GM23338 (cell line): ENCODE data around the gene SND1. TPM values are rescaled to one million over a fixed set of nuclear protein-coding genes. Genes with fewer than 3 reads are reported as not detected.

ENCODE experiments used
- ATAC-seq: fragments of 200-7000 bp; cut with Tn5 transposase; 3 replicates; pipeline ENCODE4 v1.9.1; 2020
- DNase-seq: peaks from one replicate; pipeline ENCODE4 v3.0.0-alpha.2; 2015; ENCODE audit warnings: low spot score
- H2AFZ ChIP-seq: fragments of 200-600 bp; sonication (generic); 2 replicates; pipeline ENCODE4 v1.8.0; 2016; ENCODE audit warnings: antibody characterized with exemption, mild to moderate bottlenecking, moderate library complexity
- H3F3A ChIP-seq: fragments of 200-600 bp; sonication (generic); replicated peaks from 2 replicates; pipeline ENCODE4 v1.8.0; 2017; ENCODE audit warnings: antibody characterized with exemption, mixed run types, low read depth
- H3K27ac ChIP-seq: fragments of 200-600 bp; sonication (generic); 2 replicates; pipeline ENCODE4 v1.6.1; 2016; ENCODE audit warnings: low read depth
- H3K27me3 ChIP-seq: fragments of 200-600 bp; sonication (generic); 2 replicates; pipeline ENCODE4 v1.8.0; 2016; ENCODE audit warnings: mild to moderate bottlenecking, mixed run types, moderate library complexity; ENCODE audit not compliant: insufficient read depth
- H3K36me3 ChIP-seq: fragments of 200-600 bp; sonication (generic); 2 replicates; pipeline ENCODE4 v1.8.0; 2016; ENCODE audit warnings: mild to moderate bottlenecking; ENCODE audit not compliant: insufficient read depth
- H3K4me1 ChIP-seq: fragments of 200-600 bp; sonication (generic); 2 replicates; pipeline ENCODE4 v1.8.0; 2016; ENCODE audit warnings: mild to moderate bottlenecking, moderate library complexity; ENCODE audit not compliant: insufficient read depth
- H3K4me2 ChIP-seq: fragments of 200-600 bp; sonication (generic); 2 replicates; pipeline ENCODE4 v1.7.1; 2017; ENCODE audit warnings: mixed run types
- H3K4me3 ChIP-seq: fragments of 200-600 bp; sonication (generic); 2 replicates; pipeline ENCODE4 v1.6.1; 2016; ENCODE audit warnings: mixed run types
- H3K79me2 ChIP-seq: fragments of 200-600 bp; sonication (generic); replicated peaks from 2 replicates; pipeline ENCODE4 v1.8.0; 2017; ENCODE audit warnings: mild to moderate bottlenecking; ENCODE audit not compliant: insufficient read depth
- H3K9me2 ChIP-seq: fragments of 200-600 bp; sonication (generic); 2 replicates; pipeline ENCODE4 v1.8.0; 2017; ENCODE audit not compliant: insufficient read depth
- H4K20me1 ChIP-seq: fragments of 200-600 bp; sonication (generic); replicated peaks from 2 replicates; pipeline ENCODE4 v1.8.0; 2017; ENCODE audit warnings: mild to moderate bottlenecking; ENCODE audit not compliant: insufficient read depth
- H3K27ac Mint-ChIP-seq: 2 replicates; pipeline ENCODE4 v1.8.0; 2020; ENCODE audit warnings: inconsistent platforms, mild to moderate bottlenecking, moderate library complexity, mixed read lengths
- H3K27me3 Mint-ChIP-seq: 3 replicates; pipeline ENCODE4 v1.8.0; 2022; ENCODE audit warnings: low read depth, mild to moderate bottlenecking, moderate library complexity, mixed read lengths, inconsistent platforms; ENCODE audit not compliant: insufficient read depth, poor library complexity
- H3K36me3 Mint-ChIP-seq: 3 replicates; pipeline ENCODE4 v1.8.0; 2021; ENCODE audit warnings: low read depth, mild to moderate bottlenecking, inconsistent platforms, moderate library complexity, mixed read lengths
- H3K4me1 Mint-ChIP-seq: 3 replicates; pipeline ENCODE4 v1.8.0; 2020; ENCODE audit warnings: mild to moderate bottlenecking, inconsistent platforms, mixed read lengths
- H3K4me3 Mint-ChIP-seq: 3 replicates; pipeline ENCODE4 v1.8.0; 2021; ENCODE audit warnings: moderate library complexity, mild to moderate bottlenecking, inconsistent platforms, mixed read lengths
- H3K9me3 Mint-ChIP-seq: 3 replicates; pipeline ENCODE4 v1.8.0; 2020; ENCODE audit warnings: moderate library complexity, mild to moderate bottlenecking, inconsistent platforms, mixed read lengths
- CREB1 ChIP-seq: fragments of 250-450 bp; sonication (Bioruptor Pico); IDR thresholded peaks from 2 replicates; pipeline ENCODE4 v1.5.0; 2020; ENCODE audit warnings: low read depth, mild to moderate bottlenecking, moderate library complexity
- NANOG ChIP-seq: IDR thresholded peaks from 2 replicates; pipeline ENCODE4 v1.6.1; 2016; ENCODE audit warnings: antibody characterized with exemption, borderline replicate concordance
- POLR2AphosphoS5 ChIP-seq: IDR thresholded peaks from 2 replicates; pipeline ENCODE4 v1.6.1; 2016; ENCODE audit warnings: antibody characterized with exemption, low read depth
- STAT1 ChIP-seq: IDR thresholded peaks from one replicate; pipeline ENCODE4 v1.6.1; 2016; ENCODE audit warnings: antibody characterized with exemption; ENCODE audit not compliant: unreplicated experiment
- ZNF114 ChIP-seq: fragments of 250-450 bp; sonication (Bioruptor Pico); IDR thresholded peaks from 2 replicates; pipeline ENCODE4 v1.5.0; 2020; ENCODE audit warnings: mild to moderate bottlenecking, moderate library complexity
- ZNF331 ChIP-seq: fragments of 250-450 bp; sonication (Bioruptor Pico); IDR thresholded peaks from 2 replicates; pipeline ENCODE4 v1.5.0; 2020; ENCODE audit warnings: low read depth, mild to moderate bottlenecking, moderate library complexity
- ZNF462 ChIP-seq: fragments of 250-450 bp; sonication (Bioruptor Pico); IDR thresholded peaks from 2 replicates; pipeline ENCODE4 v1.5.0; 2020; ENCODE audit warnings: mild to moderate bottlenecking, moderate library complexity
- polyA plus RNA-seq: library from polyadenylated mRNA; unstranded; fragments of >200 nt; fragmentation: Nextera tagmentation; extraction: Ambion mirVana; gene quantifications from 2 replicates; pipeline ENCODE4 v1.2.1, GENCODE V29; 2016
- total RNA-seq: library from RNA; depleted of rRNA; stranded (reverse); fragments of >200 nt; shearing (Covaris generic); gene quantifications from 2 replicates; pipeline ENCODE4 v1.2.3, GENCODE V29; 2014
- TF ChIP-seq, protein P1 (sequence below): IDR thresholded peaks from 2 replicates; pipeline ENCODE4 v1.6.1; 2016; ENCODE audit warnings: antibody characterized with exemption

The SND1 gene
- total and polyA plus RNA-seq, 2 experiments from 2014 or later, result 107 to 254 TPM

DNA sequence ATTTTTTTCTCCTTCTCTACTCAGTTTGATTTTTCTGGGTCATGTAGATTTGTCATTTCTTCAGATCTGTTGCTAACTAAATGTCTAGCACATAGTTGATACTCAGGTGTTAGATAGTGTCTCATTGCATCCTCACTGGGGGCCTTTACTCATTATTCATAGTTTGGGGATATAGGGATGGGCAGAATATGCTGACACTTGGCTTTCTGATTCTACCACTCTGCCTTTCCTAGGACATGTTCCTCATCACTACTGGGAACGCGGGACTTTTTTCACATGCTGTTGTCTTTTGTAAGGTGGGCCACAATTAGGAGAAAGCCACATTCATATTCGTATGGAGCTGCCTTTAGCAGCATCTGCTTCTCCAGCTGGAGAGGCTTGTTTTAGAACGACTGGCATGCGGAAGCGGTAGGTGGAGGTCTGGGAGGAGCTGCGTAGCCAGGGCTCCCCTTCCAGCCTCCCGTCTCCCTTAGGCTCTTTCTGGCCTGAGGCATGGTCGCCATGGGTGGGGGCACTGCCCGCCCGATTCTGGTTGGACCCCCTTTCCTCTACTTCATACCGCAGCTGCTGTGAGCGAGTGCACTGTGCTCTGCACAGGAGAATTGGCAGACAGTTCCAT, 78.8 kb downstream of the SND1 start (continued):
- no peak; the same call in 1 of the 2 replicates for TF ChIP-seq ZNF462

DNA sequence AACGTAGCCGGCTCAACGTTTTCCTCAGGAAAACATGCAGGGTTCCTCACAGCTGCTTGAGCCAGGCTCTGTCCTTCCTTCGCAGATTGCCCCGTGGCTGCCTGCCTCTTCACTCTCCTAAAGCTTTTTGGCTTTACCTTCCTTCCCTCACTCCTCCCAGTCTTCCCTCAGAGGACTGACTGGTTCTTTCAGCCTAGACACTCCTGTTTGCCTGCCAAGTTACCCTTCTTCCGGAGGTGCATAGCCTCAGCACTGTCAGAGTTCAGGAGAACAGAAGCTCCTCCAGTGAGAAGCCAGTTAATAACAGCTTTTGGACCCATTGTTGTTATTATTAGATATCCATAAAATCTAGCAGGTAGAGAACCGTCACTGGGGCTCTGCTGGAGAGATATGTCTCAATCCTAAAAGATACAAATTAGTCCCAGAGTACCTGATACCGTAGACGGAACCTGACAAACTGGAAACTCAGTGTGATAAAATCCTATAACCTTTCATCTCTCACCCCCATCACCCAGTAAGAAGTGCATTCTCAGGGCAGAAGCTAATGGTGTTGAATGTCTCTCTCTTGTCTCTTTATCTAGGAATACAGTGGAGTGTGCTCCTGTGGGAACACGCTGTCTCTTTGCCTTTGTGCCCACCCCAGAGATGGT, 79.6 kb downstream of the SND1 start:
- H3K36me3 Mint-ChIP-seq, result peaks cover 49% of the 10 kb centered on the region
- Histone ChIP-seq H3K4me3 (no peak overlapping the region), H3K9me2 (no peaks in the 10 kb centered on the region), H3K27ac (peak overlapping the region; percentile 60; the same call in 1 of the 2 replicates), H4K20me1 (peaks cover 84% of the 10 kb centered on the region), H3K4me2 (peak overlapping the region; percentile 70), H3K4me1 (peaks cover 36% of the 10 kb centered on the region), H3K27me3 (no peaks in the 10 kb centered on the region), H2AFZ (no peak overlapping the region), H3K36me3 (peaks cover 11% of the 10 kb centered on the region), H3F3A (no peaks in the 10 kb centered on the region), H3K79me2 (peaks cover 97% of the 10 kb centered on the region)
- peak overlapping the region; percentile 84 for H3K27ac Mint-ChIP-seq
- no peak for DNase-seq
- peaks cover 38% of the 10 kb centered on the region for H3K4me1 Mint-ChIP-seq
- ATAC-seq, result no peak
- H3K27me3 Mint-ChIP-seq, result peaks cover 1% of the 10 kb centered on the region
- no peak for TF ChIP-seq ZNF114 (CRISPR knock-in tag)
- H3K9me3 Mint-ChIP-seq, result no peaks in the 10 kb centered on the region
- H3K4me3 Mint-ChIP-seq, result no peak overlapping the region; the same call in 2 of the 3 replicates

DNA sequence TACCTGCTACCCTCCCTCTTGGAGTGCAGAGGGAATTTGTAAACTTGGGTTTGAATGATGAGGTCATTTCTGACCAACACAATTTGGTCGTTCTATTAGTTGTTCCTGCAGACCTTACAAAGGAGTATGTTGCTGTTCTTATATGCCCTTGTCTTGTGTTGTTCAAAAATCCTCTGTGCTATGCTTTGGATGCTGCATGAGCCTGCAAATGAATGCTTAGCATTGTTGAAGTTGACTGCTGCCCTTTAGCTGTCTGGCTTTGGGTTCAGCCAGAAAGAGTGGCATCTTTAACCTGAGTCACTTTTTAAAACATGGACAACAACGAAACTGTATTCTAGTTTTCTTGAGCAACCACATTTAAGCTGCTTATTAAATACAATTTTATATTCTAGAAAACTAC, 80.3 kb downstream of the SND1 start:
- Histone ChIP-seq H3K4me2 (no peak overlapping the region), H3K4me3 (no peak overlapping the region), H3K4me1 (peaks cover 28% of the 10 kb centered on the region), H4K20me1 (peaks cover 82% of the 10 kb centered on the region), H3K36me3 (peaks cover 11% of the 10 kb centered on the region), H3F3A (no peaks in the 10 kb centered on the region), H2AFZ (no peak overlapping the region), H3K79me2 (peaks cover 98% of the 10 kb centered on the region), H3K27me3 (no peaks in the 10 kb centered on the region), H3K9me2 (no peaks in the 10 kb centered on the region), H3K27ac (no peak overlapping the region; the same call in 1 of the 2 replicates)
- H3K4me3 Mint-ChIP-seq, result no peak overlapping the region
- peaks cover 1% of the 10 kb centered on the region for H3K27me3 Mint-ChIP-seq
- H3K27ac Mint-ChIP-seq, result peak overlapping the region; percentile 84; the same call in 1 of the 2 replicates
- ATAC-seq, result no peak
- peaks cover 30% of the 10 kb centered on the region for H3K4me1 Mint-ChIP-seq
- DNase-seq, result no peak
- H3K36me3 Mint-ChIP-seq, result peaks cover 55% of the 10 kb centered on the region
- no peaks in the 10 kb centered on the region for H3K9me3 Mint-ChIP-seq
- TF ChIP-seq CREB1 (CRISPR knock-in tag), result no peak
- TF ChIP-seq, protein P1, sequence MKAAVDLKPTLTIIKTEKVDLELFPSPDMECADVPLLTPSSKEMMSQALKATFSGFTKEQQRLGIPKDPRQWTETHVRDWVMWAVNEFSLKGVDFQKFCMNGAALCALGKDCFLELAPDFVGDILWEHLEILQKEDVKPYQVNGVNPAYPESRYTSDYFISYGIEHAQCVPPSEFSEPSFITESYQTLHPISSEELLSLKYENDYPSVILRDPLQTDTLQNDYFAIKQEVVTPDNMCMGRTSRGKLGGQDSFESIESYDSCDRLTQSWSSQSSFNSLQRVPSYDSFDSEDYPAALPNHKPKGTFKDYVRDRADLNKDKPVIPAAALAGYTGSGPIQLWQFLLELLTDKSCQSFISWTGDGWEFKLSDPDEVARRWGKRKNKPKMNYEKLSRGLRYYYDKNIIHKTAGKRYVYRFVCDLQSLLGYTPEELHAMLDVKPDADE, result no peak
- TF ChIP-seq NANOG, result no peak
- no peak for TF ChIP-seq ZNF331 (CRISPR knock-in tag)
- TF ChIP-seq POLR2AphosphoS5, result no peak
- no peak for TF ChIP-seq STAT1
